CD4-positive, alpha-beta memory T cell (primary cell): ENCODE results near the gene PELI3. TPM values are rescaled to one million over a fixed set of nuclear protein-coding genes. Genes with fewer than 3 reads are reported as not detected.
"Not testable (repeated sequence)": the region's sequence is repeated elsewhere in the genome, so short reads cannot be mapped to it uniquely, and the experiment has no call there.

Experiments used
- CTCF ChIA-PET: fragments of 350-600 bp; sonication (Branson Sonifier 250); formaldehyde crosslinking; loops from one replicate; lab custom pipeline; 2021; ENCODE audit warnings: inconsistent platforms; ENCODE audit not compliant: partially characterized antibody; lab: Charles Lee
- POLR2A ChIA-PET: fragments of 350-600 bp; sonication (Branson Sonifier 250); formaldehyde crosslinking; loops from one replicate; lab custom pipeline; 2021; ENCODE audit not compliant: partially characterized antibody; lab: Charles Lee
- DNase-seq, 5 donors: peaks; one replicate each; pipeline versions ENCODE4 v3.0.0 to v3.0.0-alpha.2; 2020 to 2022; ENCODE audit warnings: mixed read lengths in 1 of 5
- H3K27ac ChIP-seq: one replicate; pipeline ENCODE4 v1.7.0; 2013; ENCODE audit warnings: low read depth, low read length
- H3K27me3 ChIP-seq: 2 replicates; pipeline ENCODE4 v1.7.0; 2013; ENCODE audit warnings: mild to moderate bottlenecking, low read length, moderate library complexity; ENCODE audit not compliant: insufficient read depth
- H3K36me3 ChIP-seq: 2 replicates; pipeline ENCODE4 v1.7.0; 2013; ENCODE audit warnings: mild to moderate bottlenecking, low read length, moderate library complexity; ENCODE audit not compliant: insufficient read depth
- H3K4me1 ChIP-seq: 2 replicates; pipeline ENCODE4 v1.7.0; 2013; ENCODE audit warnings: mild to moderate bottlenecking, low read length, moderate library complexity; ENCODE audit not compliant: insufficient read depth
- H3K4me3 ChIP-seq, 2 donors: one replicate each; pipeline ENCODE4 v1.7.0; 2013; ENCODE audit warnings: low read length in 2 of 2, mild to moderate bottlenecking in 1 of 2
- H3K9me3 ChIP-seq, 2 donors: one replicate each; pipeline ENCODE4 v1.7.0; 2013; ENCODE audit warnings: low read length in 2 of 2, control low read depth in 1 of 2; ENCODE audit not compliant: control insufficient read depth in 1 of 2
- H3K27ac Mint-ChIP-seq, 7 donors: one replicate each; pipeline ENCODE4 v1.8.0; 2020 to 2021; ENCODE audit warnings: mixed read lengths in 7 of 7, mild to moderate bottlenecking in 6 of 7, inconsistent platforms in 3 of 7, moderate library complexity in 3 of 7
- H3K27me3 Mint-ChIP-seq, 2 donors: one replicate each; pipeline ENCODE4 v1.8.0; 2020 to 2021; ENCODE audit warnings: mixed read lengths in 2 of 2
- H3K36me3 Mint-ChIP-seq, 2 donors: one replicate each; pipeline ENCODE4 v1.8.0; 2020 to 2021; ENCODE audit warnings: mixed read lengths in 2 of 2, inconsistent platforms in 1 of 2, mild to moderate bottlenecking in 1 of 2
- H3K4me1 Mint-ChIP-seq, 4 donors: one replicate each; pipeline ENCODE4 v1.8.0; 2020 to 2021; ENCODE audit warnings: mixed read lengths in 4 of 4, mild to moderate bottlenecking in 1 of 4
- H3K4me3 Mint-ChIP-seq, 8 donors: one replicate each; pipeline ENCODE4 v1.8.0; 2020 to 2021; ENCODE audit warnings: mixed read lengths in 8 of 8, mild to moderate bottlenecking in 7 of 8, moderate library complexity in 6 of 8, inconsistent platforms in 3 of 8
- H3K9me3 Mint-ChIP-seq, 8 donors: one replicate each; pipeline ENCODE4 v1.8.0; 2020 to 2021; ENCODE audit warnings: mixed read lengths in 8 of 8, mild to moderate bottlenecking in 5 of 8, inconsistent platforms in 3 of 8, moderate library complexity in 1 of 8
- intact Hi-C: fragments of 100-400 bp; cut with micrococcal nuclease; formaldehyde crosslinking; loops from one replicate; pipeline ENCODE4 v1.15.1; 2023
- polyA plus RNA-seq, 2 donors: library from polyadenylated mRNA; unstranded; fragments of 300-500 nt; fragmentation: Illumina TruSeq; gene quantifications; one replicate each; pipeline ENCODE4 v1.2.3, GENCODE V29; 2021
- total RNA-seq, 2 experiments: library from RNA; stranded (reverse); gene quantifications; one replicate each; pipeline ENCODE4 v1.2.3, GENCODE V29; 2021

Gene PELI3
- total and polyA plus RNA-seq, 4 experiments from 2014 or later: 4.0 to 25.9 (median 16.1) TPM

DNA sequence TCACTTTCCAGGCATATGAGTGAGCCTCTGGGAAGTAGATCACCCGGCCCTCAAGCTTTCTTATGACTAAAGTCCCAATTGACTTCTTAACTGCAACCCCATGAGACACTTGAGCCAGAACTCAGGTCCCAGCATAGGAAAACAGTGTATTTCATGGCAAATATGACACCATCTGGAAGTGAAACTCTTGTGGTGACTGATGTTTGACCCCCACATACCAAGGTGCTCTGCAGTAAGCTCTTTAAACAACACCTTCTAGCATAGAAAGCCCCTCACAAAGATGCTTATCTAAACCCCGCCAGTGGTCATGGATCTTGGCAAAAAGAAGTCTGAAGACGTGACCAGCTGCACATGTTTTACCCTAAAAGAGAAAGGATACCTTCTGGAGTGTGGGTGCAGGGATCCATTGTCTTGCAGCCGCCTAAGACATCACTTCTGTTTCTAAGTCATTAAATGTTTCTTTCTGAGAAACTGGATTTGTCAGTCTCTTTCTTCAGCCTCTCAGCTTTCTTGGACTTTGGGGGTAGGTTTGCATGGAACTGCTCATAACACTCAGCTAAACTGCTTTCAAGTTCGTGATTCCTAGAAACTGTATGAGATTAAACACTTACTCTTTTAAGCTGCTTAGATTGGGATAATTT, 7.4 kb upstream of the PELI3 start:
- peaks cover 0 to 3% (median under 1%) of the 10 kb centered on the region in 8 donors for H3K9me3 Mint-ChIP-seq
- no peaks in the 10 kb centered on the region for H3K36me3 Mint-ChIP-seq
- H3K27me3 ChIP-seq: no peaks in the 10 kb centered on the region
- intact Hi-C loops: no loop called here
- DNase-seq: no peak
- H3K27ac Mint-ChIP-seq: no peak overlapping the region
- H3K27me3 Mint-ChIP-seq: no peaks in the 10 kb centered on the region
- H3K4me3 ChIP-seq: no peak overlapping the region
- peaks cover 5 to 9% (median 8%) of the 10 kb centered on the region in 4 donors for H3K4me1 Mint-ChIP-seq
- ChIA-PET CTCF (no interaction called here), POLR2A (no interaction called here)
- H3K27ac ChIP-seq: no peak overlapping the region
- no peaks in the 10 kb centered on the region for H3K9me3 ChIP-seq
- no peak overlapping the region for H3K4me3 Mint-ChIP-seq
- H3K4me1 ChIP-seq: peaks cover 6% of the 10 kb centered on the region
- H3K36me3 ChIP-seq: no peaks in the 10 kb centered on the region

DNA sequence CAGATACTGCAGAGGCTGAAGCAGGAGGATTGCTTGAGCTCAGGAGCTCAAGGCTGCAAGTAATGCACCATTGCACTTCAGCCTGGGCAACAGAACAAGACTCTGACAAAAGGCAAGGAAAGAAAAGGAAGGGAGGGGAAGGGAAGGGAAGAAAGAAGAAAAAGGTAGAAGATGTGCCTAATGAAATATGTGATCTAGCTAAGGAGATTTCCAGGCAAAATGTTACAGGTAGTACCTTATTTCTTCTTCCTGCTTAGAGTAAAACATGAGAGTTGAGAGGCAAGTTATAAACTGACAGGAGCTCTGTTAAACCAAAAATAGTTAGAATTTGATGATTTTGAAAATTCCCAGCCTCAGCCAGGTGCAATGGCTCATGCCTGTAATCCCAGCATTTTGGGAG, 4.7 kb upstream of the PELI3 start:
- intact Hi-C loops: no loop called here
- ChIA-PET CTCF (no interaction called here), POLR2A (no interaction called here)
- no peak for DNase-seq
- H3K27ac ChIP-seq: no peak overlapping the region
- H3K27me3 ChIP-seq: no peaks in the 10 kb centered on the region
- Mint-ChIP-seq H3K27ac (no peak overlapping the region), H3K9me3 (peaks cover 0 to 3% (median under 1%) of the 10 kb centered on the region in 8 donors), H3K27me3 (no peaks in the 10 kb centered on the region), H3K4me3 (no peak overlapping the region), H3K4me1 (peaks cover 2 to 10% (median 8%) of the 10 kb centered on the region in 4 donors), H3K36me3 (peaks cover 0 to 3% of the 10 kb centered on the region in 2 donors)
- peaks cover 6% of the 10 kb centered on the region for H3K4me1 ChIP-seq
- no peaks in the 10 kb centered on the region for H3K36me3 ChIP-seq
- no peak overlapping the region for H3K4me3 ChIP-seq
- no peaks in the 10 kb centered on the region for H3K9me3 ChIP-seq

DNA sequence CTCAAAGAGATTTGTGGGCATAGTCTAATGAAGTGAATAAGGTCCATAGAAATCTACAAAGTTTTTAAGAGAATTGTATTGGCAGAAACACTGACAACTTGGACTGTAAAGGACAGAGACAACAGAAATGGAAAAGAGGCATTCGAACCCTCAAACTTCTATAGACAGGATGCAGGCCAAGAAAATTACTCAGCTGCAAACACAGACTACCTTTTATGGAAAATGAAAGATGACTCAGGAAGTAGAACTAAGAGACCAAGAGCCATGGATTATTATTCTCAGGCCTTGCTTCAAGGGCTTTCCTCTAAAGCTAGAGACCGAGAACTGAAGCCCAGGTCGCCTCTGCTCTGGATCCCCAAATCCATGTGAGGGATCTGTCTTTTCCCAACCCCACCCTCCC, 3.8 kb upstream of the PELI3 start:
- H3K4me3 Mint-ChIP-seq: peak overlapping the region in 1 of 8 donors; percentile 61
- no peaks in the 10 kb centered on the region for H3K9me3 ChIP-seq
- H3K27me3 ChIP-seq: no peaks in the 10 kb centered on the region
- CTCF ChIA-PET: no interaction called here
- peaks cover 14% of the 10 kb centered on the region for H3K4me1 ChIP-seq
- peaks cover 0 to 3% (median under 1%) of the 10 kb centered on the region in 8 donors for H3K9me3 Mint-ChIP-seq
- H3K27ac Mint-ChIP-seq: no peak overlapping the region
- H3K27ac ChIP-seq: no peak overlapping the region
- no peaks in the 10 kb centered on the region for H3K36me3 ChIP-seq
- POLR2A ChIA-PET: no interaction called here
- H3K36me3 Mint-ChIP-seq: peaks cover 0 to 3% of the 10 kb centered on the region in 2 donors
- no peak overlapping the region for H3K4me3 ChIP-seq
- peaks cover 5 to 18% (median 14%) of the 10 kb centered on the region in 4 donors for H3K4me1 Mint-ChIP-seq
- intact Hi-C loops: no loop called here
- no peaks in the 10 kb centered on the region for H3K27me3 Mint-ChIP-seq
- DNase-seq: no peak

DNA sequence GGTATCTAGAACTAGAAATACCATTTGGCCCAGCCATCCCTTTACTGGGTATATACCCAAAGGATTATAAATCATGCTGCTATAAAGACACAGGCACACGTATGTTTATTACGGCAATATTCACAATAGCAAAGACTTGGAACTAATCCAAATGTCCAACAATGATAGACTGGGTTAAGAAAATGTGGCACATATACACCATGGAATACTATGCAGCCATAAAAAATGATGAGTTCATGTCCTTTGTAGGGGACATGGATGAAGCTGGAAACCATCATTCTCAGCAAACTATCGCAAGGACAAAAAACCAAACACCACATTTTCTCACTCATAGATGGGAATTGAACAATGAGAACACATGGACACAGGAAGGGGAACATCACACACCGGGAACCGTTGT, 2.6 kb upstream of the PELI3 start:
- H3K9me3 Mint-ChIP-seq, H3K27me3 ChIP-seq, H3K27me3 Mint-ChIP-seq, H3K36me3 Mint-ChIP-seq, DNase-seq, H3K4me3 ChIP-seq, intact Hi-C loops, H3K36me3 ChIP-seq, H3K9me3 ChIP-seq, H3K27ac ChIP-seq, H3K4me3 Mint-ChIP-seq, H3K27ac Mint-ChIP-seq: not testable (repeated sequence)
- H3K4me1 Mint-ChIP-seq: peaks cover 13 to 29% (median 21%) of the 10 kb centered on the region in 4 donors
- peaks cover 20% of the 10 kb centered on the region for H3K4me1 ChIP-seq
- POLR2A ChIA-PET: interaction anchor here (5.7 kb wide), 1 partner anchor 16 kb away, joined by 72 read pairs; the partner anchor contains the start of gene DPP3
- CTCF ChIA-PET: interaction anchor here (0.7 to 1.0 kb wide), 2 partner anchors 25 to 1794 kb away, joined by 3 to 4 read pairs; partner anchors contain the start of gene MRPL11

DNA sequence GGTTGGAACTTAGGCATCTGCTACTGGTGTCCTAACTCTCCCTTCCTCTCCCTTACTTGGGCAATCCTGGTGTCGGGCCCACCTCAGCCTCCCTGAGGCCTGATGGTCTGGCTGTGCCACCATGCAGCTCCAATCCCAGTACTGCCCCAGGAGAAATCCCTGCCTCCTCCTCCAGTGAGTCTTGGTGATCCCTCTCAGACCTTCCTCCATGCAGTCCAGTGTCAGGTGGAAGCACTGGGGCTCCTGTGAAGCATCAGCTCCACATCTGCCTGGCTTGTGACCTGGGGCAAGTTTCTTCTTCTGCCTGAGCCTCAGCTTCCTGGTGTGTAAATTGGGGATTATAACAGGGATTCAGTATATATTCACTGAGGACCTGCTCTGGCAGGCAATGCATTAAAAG, 1.8 kb upstream of the PELI3 start:
- POLR2A ChIA-PET: interaction anchor here (5.7 kb wide), 1 partner anchor 16 kb away, joined by 72 read pairs; the partner anchor contains the start of gene DPP3
- Mint-ChIP-seq H3K4me3 (no peak overlapping the region), H3K4me1 (peaks cover 13 to 29% (median 21%) of the 10 kb centered on the region in 4 donors), H3K27me3 (no peaks in the 10 kb centered on the region), H3K9me3 (peaks cover 0 to 3% (median under 1%) of the 10 kb centered on the region in 8 donors), H3K36me3 (peaks cover 0 to 3% of the 10 kb centered on the region in 2 donors), H3K27ac (peak overlapping the region in 2 of 7 donors; percentile 91 to 95)
- CTCF ChIA-PET: interaction anchor here (1.0 kb wide), 1 partner anchor 26 kb away, joined by 4 read pairs; the partner anchor contains the start of gene MRPL11
- DNase-seq: no peak
- intact Hi-C loops: loop anchor here (5.0 kb wide), 1 partner anchor 152 kb away; the partner anchor contains the start of gene RBM14
- H3K36me3 ChIP-seq: no peaks in the 10 kb centered on the region
- no peak overlapping the region for H3K4me3 ChIP-seq
- no peaks in the 10 kb centered on the region for H3K9me3 ChIP-seq
- H3K4me1 ChIP-seq: peaks cover 20% of the 10 kb centered on the region
- no peaks in the 10 kb centered on the region for H3K27me3 ChIP-seq
- H3K27ac ChIP-seq: no peak overlapping the region

DNA sequence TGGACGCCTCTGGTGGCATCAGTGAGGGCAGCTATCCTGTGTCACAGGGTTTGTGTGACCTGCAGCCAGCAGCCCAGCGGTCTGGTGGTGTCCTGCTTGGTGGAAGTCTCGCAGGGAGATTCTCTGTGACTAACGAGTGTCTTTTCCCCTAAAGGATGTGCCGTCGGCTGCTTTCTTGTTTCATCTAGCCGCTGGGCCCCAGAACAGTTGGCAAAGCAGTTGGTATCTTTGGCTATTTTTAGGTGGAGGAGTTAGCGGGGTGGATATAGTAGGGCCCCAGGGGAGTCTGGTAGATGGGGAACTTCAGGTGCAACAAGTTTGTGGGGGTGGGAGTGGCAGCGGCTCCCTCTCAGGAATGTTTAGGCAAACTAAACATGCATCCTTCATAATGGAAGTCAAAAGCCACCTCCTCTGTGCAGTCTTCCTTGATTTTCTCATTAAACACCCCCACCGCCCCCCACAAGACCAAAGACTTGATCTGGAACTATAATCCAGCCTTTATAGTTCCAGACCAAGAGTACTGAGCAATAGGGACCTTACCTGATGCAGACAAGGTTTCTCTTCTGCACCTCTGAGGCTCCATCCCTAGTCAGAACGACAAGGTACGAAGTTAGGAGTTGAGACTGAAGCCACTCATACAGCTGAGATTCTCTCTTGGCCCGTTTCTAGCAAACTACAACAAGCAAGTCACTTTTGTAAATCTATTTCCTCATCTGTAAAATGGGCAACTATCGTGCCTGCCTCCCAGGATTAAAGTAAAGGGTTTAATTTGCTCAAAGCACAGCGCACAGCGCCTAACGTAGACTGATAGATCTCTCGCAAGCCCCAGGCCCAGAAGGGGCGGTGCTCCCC, 1.1 kb upstream of the PELI3 start:
- Histone ChIP-seq H3K36me3 (no peaks in the 10 kb centered on the region), H3K27me3 (no peaks in the 10 kb centered on the region), H3K4me1 (peaks cover 20% of the 10 kb centered on the region), H3K9me3 (no peaks in the 10 kb centered on the region), H3K27ac (peak overlapping the region; percentile 81), H3K4me3 (peak overlapping the region in 1 of 2 donors; percentile 65)
- no peaks in the 10 kb centered on the region for H3K27me3 Mint-ChIP-seq
- POLR2A ChIA-PET: interaction anchor here (0.9 to 5.7 kb wide), 11 partner anchors 11 to 413 kb away, joined by 3 to 72 read pairs (median 7); partner anchors contain the start of genes ACTN3, BBS1, DPP3 and MRPL11
- peaks cover 13 to 33% (median 21%) of the 10 kb centered on the region in 4 donors for H3K4me1 Mint-ChIP-seq
- CTCF ChIA-PET: interaction anchor here (0.7 to 1.3 kb wide), 3 partner anchors 13 to 27 kb away, joined by 3 to 5 read pairs (median 4); partner anchors contain the start of genes DPP3 and MRPL11
- DNase-seq: no peak
- H3K4me3 Mint-ChIP-seq: peak overlapping the region; percentile 85 to 94 (median 89)
- peaks cover 0 to 3% (median under 1%) of the 10 kb centered on the region in 8 donors for H3K9me3 Mint-ChIP-seq
- H3K36me3 Mint-ChIP-seq: peaks cover 0 to 3% of the 10 kb centered on the region in 2 donors
- peak overlapping the region; percentile 91 to 97 (median 95) for H3K27ac Mint-ChIP-seq
- intact Hi-C loops: loop anchor here (1.0 to 5.0 kb wide), 3 partner anchors 15 to 152 kb away; partner anchors contain the start of genes DPP3 and RBM14
